ENCODE results near the gene TMPRSS15.

DNA sequence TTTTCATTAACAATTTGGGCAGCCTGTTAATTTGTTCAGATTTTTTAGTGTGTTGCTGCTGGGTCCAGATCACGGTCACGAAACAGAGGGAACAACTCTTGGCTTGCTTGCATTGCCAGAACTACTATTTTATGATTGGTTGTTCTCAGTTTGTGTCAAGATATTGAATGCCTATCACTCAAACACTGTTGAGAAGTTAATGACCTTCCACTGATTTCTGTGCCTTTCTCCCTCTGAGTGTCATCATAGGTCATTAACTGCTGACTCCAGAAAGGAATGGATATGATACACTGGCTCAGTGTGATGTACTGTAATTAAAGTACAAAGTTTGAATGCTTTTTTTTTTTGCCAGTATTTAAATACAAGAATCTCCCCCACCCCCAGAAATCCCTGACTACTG is 149.8 kb downstream of the TMPRSS15 start:
- TF ChIP-seq TAF1 (IDR thresholded peaks at IDR 0.05; ENCODE audit: borderline replicate concordance, insufficient read depth, low read length) = no peak
- TF ChIP-seq POLR2AphosphoS5 (IDR thresholded peaks at IDR 0.05; ENCODE audit: low read depth, low read length) = no peak
- TF ChIP-seq SIN3A (IDR thresholded peaks at IDR 0.05; ENCODE audit: borderline replicate concordance, insufficient read depth, low read length) = no peak
- TF ChIP-seq, protein P1, sequence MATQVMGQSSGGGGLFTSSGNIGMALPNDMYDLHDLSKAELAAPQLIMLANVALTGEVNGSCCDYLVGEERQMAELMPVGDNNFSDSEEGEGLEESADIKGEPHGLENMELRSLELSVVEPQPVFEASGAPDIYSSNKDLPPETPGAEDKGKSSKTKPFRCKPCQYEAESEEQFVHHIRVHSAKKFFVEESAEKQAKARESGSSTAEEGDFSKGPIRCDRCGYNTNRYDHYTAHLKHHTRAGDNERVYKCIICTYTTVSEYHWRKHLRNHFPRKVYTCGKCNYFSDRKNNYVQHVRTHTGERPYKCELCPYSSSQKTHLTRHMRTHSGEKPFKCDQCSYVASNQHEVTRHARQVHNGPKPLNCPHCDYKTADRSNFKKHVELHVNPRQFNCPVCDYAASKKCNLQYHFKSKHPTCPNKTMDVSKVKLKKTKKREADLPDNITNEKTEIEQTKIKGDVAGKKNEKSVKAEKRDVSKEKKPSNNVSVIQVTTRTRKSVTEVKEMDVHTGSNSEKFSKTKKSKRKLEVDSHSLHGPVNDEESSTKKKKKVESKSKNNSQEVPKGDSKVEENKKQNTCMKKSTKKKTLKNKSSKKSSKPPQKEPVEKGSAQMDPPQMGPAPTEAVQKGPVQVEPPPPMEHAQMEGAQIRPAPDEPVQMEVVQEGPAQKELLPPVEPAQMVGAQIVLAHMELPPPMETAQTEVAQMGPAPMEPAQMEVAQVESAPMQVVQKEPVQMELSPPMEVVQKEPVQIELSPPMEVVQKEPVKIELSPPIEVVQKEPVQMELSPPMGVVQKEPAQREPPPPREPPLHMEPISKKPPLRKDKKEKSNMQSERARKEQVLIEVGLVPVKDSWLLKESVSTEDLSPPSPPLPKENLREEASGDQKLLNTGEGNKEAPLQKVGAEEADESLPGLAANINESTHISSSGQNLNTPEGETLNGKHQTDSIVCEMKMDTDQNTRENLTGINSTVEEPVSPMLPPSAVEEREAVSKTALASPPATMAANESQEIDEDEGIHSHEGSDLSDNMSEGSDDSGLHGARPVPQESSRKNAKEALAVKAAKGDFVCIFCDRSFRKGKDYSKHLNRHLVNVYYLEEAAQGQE (IDR thresholded peaks at IDR 0.05; ENCODE audit: insufficient read depth in 1 of 2, low read depth in 2 of 2, low read length in 2 of 2) = no peak

Measured in PFSK-1 (cell line).